Gastrocnemius medialis (tissue), 4 donors: ENCODE data around the gene GADD45B.

Source experiments
- POLR2A ChIP-seq, 2 donors: fragments of 450-650 bp; IDR thresholded peaks; one replicate each; pipeline ENCODE4 v1.6.1; 2017; ENCODE audit warnings: antibody characterized with exemption in 2 of 2, mild to moderate bottlenecking in 2 of 2, moderate library complexity in 2 of 2
- TF ChIP-seq, protein P1 (sequence below), 5 experiments: fragments of 450-650 bp in 3 of 5; fragments of 200-600 bp in 2 of 5; sonication (generic) in 2 of 5; IDR thresholded peaks in 4 of 5; conservative IDR thresholded peaks in 1 of 5; 1 replicate in 4 of 5; 2 replicates in 1 of 5; pipeline ENCODE4 v1.5.1; 2016 to 2019; ENCODE audit warnings: antibody characterized with exemption in 5 of 5, mild to moderate bottlenecking in 3 of 5, moderate library complexity in 3 of 5

DNA sequence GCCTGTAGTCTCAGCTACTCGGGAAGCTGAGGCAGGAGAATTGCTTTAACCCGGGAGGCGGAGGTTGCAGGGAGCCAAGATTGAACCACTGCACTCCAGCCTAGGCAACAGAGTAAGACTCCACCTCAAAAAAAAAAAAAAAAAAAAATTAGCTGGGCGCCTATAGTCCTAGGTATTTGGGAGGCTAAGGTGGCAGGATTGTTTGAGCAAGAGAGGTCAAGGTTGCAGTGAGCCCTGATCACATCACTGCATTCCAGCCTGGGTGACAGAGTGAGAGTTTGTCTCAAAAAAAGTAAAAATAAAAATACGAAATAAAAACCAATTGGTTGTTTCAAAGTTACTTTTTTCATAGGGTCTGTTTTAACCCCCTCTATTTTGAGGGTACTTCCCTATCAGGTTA lies 17.9 kb upstream of the GADD45B start:
- TF ChIP-seq, protein P1, sequence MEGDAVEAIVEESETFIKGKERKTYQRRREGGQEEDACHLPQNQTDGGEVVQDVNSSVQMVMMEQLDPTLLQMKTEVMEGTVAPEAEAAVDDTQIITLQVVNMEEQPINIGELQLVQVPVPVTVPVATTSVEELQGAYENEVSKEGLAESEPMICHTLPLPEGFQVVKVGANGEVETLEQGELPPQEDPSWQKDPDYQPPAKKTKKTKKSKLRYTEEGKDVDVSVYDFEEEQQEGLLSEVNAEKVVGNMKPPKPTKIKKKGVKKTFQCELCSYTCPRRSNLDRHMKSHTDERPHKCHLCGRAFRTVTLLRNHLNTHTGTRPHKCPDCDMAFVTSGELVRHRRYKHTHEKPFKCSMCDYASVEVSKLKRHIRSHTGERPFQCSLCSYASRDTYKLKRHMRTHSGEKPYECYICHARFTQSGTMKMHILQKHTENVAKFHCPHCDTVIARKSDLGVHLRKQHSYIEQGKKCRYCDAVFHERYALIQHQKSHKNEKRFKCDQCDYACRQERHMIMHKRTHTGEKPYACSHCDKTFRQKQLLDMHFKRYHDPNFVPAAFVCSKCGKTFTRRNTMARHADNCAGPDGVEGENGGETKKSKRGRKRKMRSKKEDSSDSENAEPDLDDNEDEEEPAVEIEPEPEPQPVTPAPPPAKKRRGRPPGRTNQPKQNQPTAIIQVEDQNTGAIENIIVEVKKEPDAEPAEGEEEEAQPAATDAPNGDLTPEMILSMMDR (IDR thresholded peaks at IDR 0.05 in 4 of 5, conservative IDR thresholded peaks at IDR 0.05 in 1 of 5), result no peak
- no peak for TF ChIP-seq POLR2A (IDR thresholded peaks at IDR 0.05)
